GM12878 (cell line): ENCODE data around the gene NOL3. TPM values are rescaled to one million over a fixed set of nuclear protein-coding genes. Genes with fewer than 3 reads are reported as not detected.

ENCODE experiments used
- BACH1 ChIP-seq: fragments of 450-650 bp; IDR thresholded peaks from 2 replicates; pipeline ENCODE4 v1.6.1; 2017; ENCODE audit warnings: mild to moderate bottlenecking, borderline replicate concordance
- EED ChIP-seq: sonication (generic); IDR thresholded peaks from 2 replicates; pipeline ENCODE4 v1.6.1; 2016; ENCODE audit warnings: antibody characterized with exemption, low read depth
- EZH2 ChIP-seq: IDR thresholded peaks from 2 replicates; pipeline ENCODE4 v1.6.1; 2012; ENCODE audit warnings: low read depth, mild to moderate bottlenecking, control low read depth, inconsistent platforms, low read length, borderline replicate concordance; ENCODE audit not compliant: control insufficient read depth
- KDM1A ChIP-seq: fragments of 200-600 bp; sonication (generic); IDR thresholded peaks from 2 replicates; pipeline ENCODE4 v1.6.1; 2016; ENCODE audit warnings: borderline replicate concordance
- KLF5 ChIP-seq: fragments of 450-650 bp; IDR thresholded peaks from 2 replicates; pipeline ENCODE4 v1.6.1; 2014; ENCODE audit warnings: mild to moderate bottlenecking; ENCODE audit not compliant: partially characterized antibody
- NBN ChIP-seq: fragments of 450-650 bp; IDR thresholded peaks from 2 replicates; pipeline ENCODE4 v1.6.1; 2016
- NFXL1 ChIP-seq: fragments of 450-650 bp; IDR thresholded peaks from 2 replicates; pipeline ENCODE4 v1.6.1; 2017; ENCODE audit warnings: antibody characterized with exemption, mild to moderate bottlenecking, borderline replicate concordance
- NR2C1 ChIP-seq: fragments of 450-650 bp; IDR thresholded peaks from 2 replicates; pipeline ENCODE4 v1.6.1; 2017; ENCODE audit warnings: antibody characterized with exemption, mild to moderate bottlenecking, moderate library complexity
- PAX5 ChIP-seq: IDR thresholded peaks from 2 replicates; pipeline ENCODE4 v1.6.1; 2011; ENCODE audit warnings: low read depth, low read length, borderline replicate concordance
- PAX8 ChIP-seq: fragments of 450-650 bp; IDR thresholded peaks from 2 replicates; pipeline ENCODE4 v1.6.1; 2017; ENCODE audit warnings: mild to moderate bottlenecking, moderate library complexity
- POLR2AphosphoS5 ChIP-seq: IDR thresholded peaks from 2 replicates; pipeline ENCODE4 v1.6.1; 2011; ENCODE audit warnings: mild to moderate bottlenecking, low read length, inconsistent platforms
- RBBP5 ChIP-seq: fragments of 200-600 bp; sonication (generic); conservative IDR thresholded peaks from 2 replicates; pipeline ENCODE4 v1.6.1; 2016
- SMC3 ChIP-seq: IDR thresholded peaks from 2 replicates; pipeline ENCODE4 v1.6.1; 2011; ENCODE audit warnings: low read length, improper control_type of control experiment, borderline replicate concordance
- SPI1 ChIP-seq: IDR thresholded peaks from 2 replicates; pipeline ENCODE4 v1.6.1; 2011; ENCODE audit warnings: low read depth, mild to moderate bottlenecking, low read length, moderate library complexity, borderline replicate concordance; ENCODE audit not compliant: insufficient read depth
- TAF1 ChIP-seq: IDR thresholded peaks from 2 replicates; pipeline ENCODE4 v1.6.1; 2011; ENCODE audit warnings: mild to moderate bottlenecking, low read depth, low read length, borderline replicate concordance
- TCF12 ChIP-seq: IDR thresholded peaks from 2 replicates; pipeline ENCODE4 v1.6.1; 2011; ENCODE audit warnings: low read depth, mild to moderate bottlenecking, low read length
- WRNIP1 ChIP-seq: IDR thresholded peaks from 2 replicates; pipeline ENCODE4 v1.6.1; 2011; ENCODE audit warnings: low read depth, low read length, improper control_type of control experiment, borderline replicate concordance
- YBX1 ChIP-seq: fragments of 450-650 bp; IDR thresholded peaks from 2 replicates; pipeline ENCODE4 v1.6.1; 2016; ENCODE audit warnings: antibody characterized with exemption
- ZZZ3 ChIP-seq: IDR thresholded peaks from 2 replicates; pipeline ENCODE4 v1.6.1; 2011; ENCODE audit warnings: low read depth; ENCODE audit not compliant: control insufficient read depth, insufficient read length
- polyA plus RNA-seq, 11 experiments: library from polyadenylated mRNA; depleted of rRNA in 4 of 11; unstranded in 6 of 11; stranded (reverse) in 5 of 11; fragments of >200 nt; fragmentation: Nextera tagmentation in 4 of 11; fragmentation: Illumina TruSeq in 1 of 11; extraction: Ambion mirVana in 4 of 11; extraction: Trizol in 1 of 11; gene quantifications; 1 replicate in 1 of 11; 2 replicates in 10 of 11; pipeline versions ENCODE4 v1.2.1 to v1.2.3, GENCODE V29; 2011 to 2016; ENCODE audit warnings: inconsistent platforms in 2 of 11, missing spikeins in 2 of 11, low read depth in 1 of 11
- total RNA-seq, 4 experiments: library from RNA; depleted of rRNA in 3 of 4; stranded (reverse); fragments of >200 nt in 3 of 4; fragmentation: Illumina TruSeq in 1 of 4; extraction: Trizol in 1 of 4; gene quantifications; 2 replicates each; pipeline versions ENCODE4 v1.2.1 to v1.2.3, GENCODE V29; 2013 to 2021
- TF ChIP-seq, protein P1 (sequence below): IDR thresholded peaks from 2 replicates; pipeline ENCODE4 v1.6.1; 2012; ENCODE audit warnings: low read depth, low read length, improper control_type of control experiment
- TF ChIP-seq, protein P2 (sequence below): fragments of 450-650 bp; IDR thresholded peaks from 2 replicates; pipeline ENCODE4 v1.6.1; 2017; ENCODE audit warnings: mild to moderate bottlenecking, moderate library complexity
- TF ChIP-seq, protein P3 (sequence below): IDR thresholded peaks from 2 replicates; pipeline ENCODE4 v1.6.1; 2011; ENCODE audit warnings: low read depth, mild to moderate bottlenecking, low read length, moderate library complexity, borderline replicate concordance; ENCODE audit errors: extremely low read depth
- TF ChIP-seq, protein P4 (sequence below): fragments of 450-650 bp; IDR thresholded peaks from 2 replicates; pipeline ENCODE4 v1.6.1; 2017; ENCODE audit warnings: low read depth, mild to moderate bottlenecking, moderate library complexity
- TF ChIP-seq, protein P5 (sequence below): IDR thresholded peaks from 2 replicates; pipeline ENCODE4 v1.6.1; 2012; ENCODE audit warnings: low read depth, low read length, improper control_type of control experiment

Gene NOL3
- total and polyA plus RNA-seq, 10 of the 15 experiments (the other 5 are each of a cell fraction or from before 2014, with no cell fraction given) = 0.31 to 18.4 (median 2.7) TPM

DNA sequence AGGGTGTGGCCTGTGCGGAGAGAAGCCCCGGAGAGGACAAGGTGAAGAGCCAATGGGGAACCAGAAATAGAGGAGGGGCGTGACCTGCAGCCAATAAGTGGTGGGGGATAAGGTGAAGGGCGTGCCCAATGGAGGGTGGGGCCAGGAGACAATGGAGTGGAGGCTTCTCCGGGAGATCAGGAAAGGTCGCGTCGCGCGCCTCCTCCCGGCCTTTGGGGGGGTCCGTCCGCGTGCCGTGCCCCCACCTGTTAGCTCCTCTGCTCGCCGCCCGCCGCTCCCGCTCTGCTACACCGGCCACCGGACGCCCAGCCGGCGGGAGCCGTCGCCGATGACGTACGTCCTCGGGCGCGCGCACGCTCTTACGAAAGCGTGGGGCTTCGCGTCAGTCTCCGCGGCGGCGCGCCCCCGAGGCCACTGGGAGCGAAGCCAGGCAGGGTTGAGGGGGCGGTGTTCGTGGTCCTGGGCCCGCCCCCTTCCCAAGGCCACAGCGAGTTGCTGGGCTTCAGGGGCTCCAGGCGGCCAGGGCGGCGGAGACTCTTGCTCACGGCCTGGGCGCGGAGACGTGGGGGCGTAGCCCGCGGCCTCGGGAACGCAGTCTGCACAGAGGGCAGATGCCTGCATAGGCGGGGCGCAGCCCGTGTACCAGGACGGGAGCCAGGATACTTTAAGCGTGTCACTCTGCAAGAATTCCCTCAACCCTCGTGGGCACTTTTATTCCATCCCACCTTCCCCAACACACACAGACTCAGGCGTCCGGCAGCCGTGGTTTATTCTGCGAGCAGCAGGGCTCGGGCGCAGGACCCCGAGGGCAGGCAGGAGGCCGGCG is 13.5 kb downstream of the NOL3 start, which contains the start of gene MATCAP1 (continued):
- TF ChIP-seq EED = no peak
- TF ChIP-seq, protein P1, sequence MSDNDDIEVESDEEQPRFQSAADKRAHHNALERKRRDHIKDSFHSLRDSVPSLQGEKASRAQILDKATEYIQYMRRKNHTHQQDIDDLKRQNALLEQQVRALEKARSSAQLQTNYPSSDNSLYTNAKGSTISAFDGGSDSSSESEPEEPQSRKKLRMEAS = no peak; the same call in 1 of the 2 replicates
- TF ChIP-seq TAF1 = no peak
- no peak for TF ChIP-seq WRNIP1
- TF ChIP-seq, protein P2, sequence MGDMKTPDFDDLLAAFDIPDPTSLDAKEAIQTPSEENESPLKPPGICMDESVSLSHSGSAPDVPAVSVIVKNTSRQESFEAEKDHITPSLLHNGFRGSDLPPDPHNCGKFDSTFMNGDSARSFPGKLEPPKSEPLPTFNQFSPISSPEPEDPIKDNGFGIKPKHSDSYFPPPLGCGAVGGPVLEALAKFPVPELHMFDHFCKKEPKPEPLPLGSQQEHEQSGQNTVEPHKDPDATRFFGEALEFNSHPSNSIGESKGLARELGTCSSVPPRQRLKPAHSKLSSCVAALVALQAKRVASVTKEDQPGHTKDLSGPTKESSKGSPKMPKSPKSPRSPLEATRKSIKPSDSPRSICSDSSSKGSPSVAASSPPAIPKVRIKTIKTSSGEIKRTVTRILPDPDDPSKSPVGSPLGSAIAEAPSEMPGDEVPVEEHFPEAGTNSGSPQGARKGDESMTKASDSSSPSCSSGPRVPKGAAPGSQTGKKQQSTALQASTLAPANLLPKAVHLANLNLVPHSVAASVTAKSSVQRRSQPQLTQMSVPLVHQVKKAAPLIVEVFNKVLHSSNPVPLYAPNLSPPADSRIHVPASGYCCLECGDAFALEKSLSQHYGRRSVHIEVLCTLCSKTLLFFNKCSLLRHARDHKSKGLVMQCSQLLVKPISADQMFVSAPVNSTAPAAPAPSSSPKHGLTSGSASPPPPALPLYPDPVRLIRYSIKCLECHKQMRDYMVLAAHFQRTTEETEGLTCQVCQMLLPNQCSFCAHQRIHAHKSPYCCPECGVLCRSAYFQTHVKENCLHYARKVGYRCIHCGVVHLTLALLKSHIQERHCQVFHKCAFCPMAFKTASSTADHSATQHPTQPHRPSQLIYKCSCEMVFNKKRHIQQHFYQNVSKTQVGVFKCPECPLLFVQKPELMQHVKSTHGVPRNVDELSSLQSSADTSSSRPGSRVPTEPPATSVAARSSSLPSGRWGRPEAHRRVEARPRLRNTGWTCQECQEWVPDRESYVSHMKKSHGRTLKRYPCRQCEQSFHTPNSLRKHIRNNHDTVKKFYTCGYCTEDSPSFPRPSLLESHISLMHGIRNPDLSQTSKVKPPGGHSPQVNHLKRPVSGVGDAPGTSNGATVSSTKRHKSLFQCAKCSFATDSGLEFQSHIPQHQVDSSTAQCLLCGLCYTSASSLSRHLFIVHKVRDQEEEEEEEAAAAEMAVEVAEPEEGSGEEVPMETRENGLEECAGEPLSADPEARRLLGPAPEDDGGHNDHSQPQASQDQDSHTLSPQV = no peak
- no peak for TF ChIP-seq KDM1A
- TF ChIP-seq, protein P3, sequence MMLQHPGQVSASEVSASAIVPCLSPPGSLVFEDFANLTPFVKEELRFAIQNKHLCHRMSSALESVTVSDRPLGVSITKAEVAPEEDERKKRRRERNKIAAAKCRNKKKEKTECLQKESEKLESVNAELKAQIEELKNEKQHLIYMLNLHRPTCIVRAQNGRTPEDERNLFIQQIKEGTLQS = no peak
- no peak for TF ChIP-seq YBX1
- no peak for TF ChIP-seq EZH2
- TF ChIP-seq POLR2AphosphoS5 = no peak; the same call in 1 of the 2 replicates
- no peak for TF ChIP-seq SPI1
- TF ChIP-seq NBN = 0 out of 2 replicates have a peak, but pooled peaks have one; percentile 60
- TF ChIP-seq NFXL1 = no peak
- TF ChIP-seq, protein P4, sequence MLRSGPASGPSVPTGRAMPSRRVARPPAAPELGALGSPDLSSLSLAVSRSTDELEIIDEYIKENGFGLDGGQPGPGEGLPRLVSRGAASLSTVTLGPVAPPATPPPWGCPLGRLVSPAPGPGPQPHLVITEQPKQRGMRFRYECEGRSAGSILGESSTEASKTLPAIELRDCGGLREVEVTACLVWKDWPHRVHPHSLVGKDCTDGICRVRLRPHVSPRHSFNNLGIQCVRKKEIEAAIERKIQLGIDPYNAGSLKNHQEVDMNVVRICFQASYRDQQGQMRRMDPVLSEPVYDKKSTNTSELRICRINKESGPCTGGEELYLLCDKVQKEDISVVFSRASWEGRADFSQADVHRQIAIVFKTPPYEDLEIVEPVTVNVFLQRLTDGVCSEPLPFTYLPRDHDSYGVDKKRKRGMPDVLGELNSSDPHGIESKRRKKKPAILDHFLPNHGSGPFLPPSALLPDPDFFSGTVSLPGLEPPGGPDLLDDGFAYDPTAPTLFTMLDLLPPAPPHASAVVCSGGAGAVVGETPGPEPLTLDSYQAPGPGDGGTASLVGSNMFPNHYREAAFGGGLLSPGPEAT = no peak
- peak; percentile 38; the same call in 1 of the 2 replicates for TF ChIP-seq PAX5
- TF ChIP-seq NR2C1 = no peak
- no peak for TF ChIP-seq TCF12
- TF ChIP-seq, protein P5, sequence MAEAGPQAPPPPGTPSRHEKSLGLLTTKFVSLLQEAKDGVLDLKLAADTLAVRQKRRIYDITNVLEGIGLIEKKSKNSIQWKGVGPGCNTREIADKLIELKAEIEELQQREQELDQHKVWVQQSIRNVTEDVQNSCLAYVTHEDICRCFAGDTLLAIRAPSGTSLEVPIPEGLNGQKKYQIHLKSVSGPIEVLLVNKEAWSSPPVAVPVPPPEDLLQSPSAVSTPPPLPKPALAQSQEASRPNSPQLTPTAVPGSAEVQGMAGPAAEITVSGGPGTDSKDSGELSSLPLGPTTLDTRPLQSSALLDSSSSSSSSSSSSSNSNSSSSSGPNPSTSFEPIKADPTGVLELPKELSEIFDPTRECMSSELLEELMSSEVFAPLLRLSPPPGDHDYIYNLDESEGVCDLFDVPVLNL = 0 out of 2 replicates have a peak, but pooled peaks have one; percentile 42
- TF ChIP-seq BACH1 = peak; percentile 19; the same call in 1 of the 2 replicates
- no peak for TF ChIP-seq KLF5
- TF ChIP-seq SMC3 = no peak; the same call in 1 of the 2 replicates
- no peak for TF ChIP-seq ZZZ3
- TF ChIP-seq RBBP5 = no peak
- TF ChIP-seq PAX8 = no peak
